Liver (tissue), 9 donors: ENCODE data around the gene CHD5. TPM values are rescaled to one million over a fixed set of nuclear protein-coding genes. Genes with fewer than 3 reads are reported as not detected.

Experiments used
- DNase-seq: peaks from one replicate; pipeline ENCODE4 v3.0.0-alpha.2; 2017; ENCODE audit warnings: low spot score
- H3K27ac ChIP-seq, 2 donors: one replicate each; pipeline ENCODE4 v1.7.0; 2013; ENCODE audit warnings: inconsistent platforms in 2 of 2, low read length in 2 of 2, control low read depth in 1 of 2, low read depth in 1 of 2, mild to moderate bottlenecking in 1 of 2
- H3K27me3 ChIP-seq, 4 donors: one replicate each; pipeline versions ENCODE4 v1.6.1 to v1.7.0; 2013; ENCODE audit warnings: low read length in 3 of 4, inconsistent platforms in 1 of 4, mild to moderate bottlenecking in 1 of 4, moderate library complexity in 1 of 4; ENCODE audit not compliant: control insufficient read depth in 4 of 4, insufficient read depth in 4 of 4
- H3K36me3 ChIP-seq, 4 donors: one replicate each; pipeline versions ENCODE4 v1.6.1 to v1.7.0; 2013; ENCODE audit warnings: low read length in 3 of 4, mild to moderate bottlenecking in 3 of 4, low read depth in 1 of 4, moderate library complexity in 1 of 4; ENCODE audit not compliant: control insufficient read depth in 4 of 4, insufficient read depth in 3 of 4
- H3K4me1 ChIP-seq, 4 donors: one replicate each; pipeline versions ENCODE4 v1.6.1 to v1.7.0; 2013; ENCODE audit warnings: low read length in 3 of 4, mild to moderate bottlenecking in 3 of 4, moderate library complexity in 1 of 4; ENCODE audit not compliant: control insufficient read depth in 4 of 4, insufficient read depth in 4 of 4
- H3K4me3 ChIP-seq, 3 donors: one replicate each; pipeline versions ENCODE4 v1.6.1 to v1.7.0; 2013; ENCODE audit warnings: low read length in 3 of 3, control low read depth in 1 of 3, low read depth in 1 of 3, mild to moderate bottlenecking in 1 of 3
- H3K9ac ChIP-seq, 2 donors: one replicate each; pipeline ENCODE4 v1.7.0; 2013; ENCODE audit warnings: low read length in 2 of 2, mild to moderate bottlenecking in 2 of 2, moderate library complexity in 2 of 2, control low read depth in 1 of 2, low read depth in 1 of 2
- H3K9me3 ChIP-seq, 4 donors: one replicate each; pipeline versions ENCODE4 v1.6.1 to v1.7.0; 2013; ENCODE audit warnings: low read length in 3 of 4; ENCODE audit not compliant: control insufficient read depth in 4 of 4
- EGR1 ChIP-seq, 2 donors: IDR thresholded peaks; 2 replicates each; pipeline ENCODE4 v1.6.1; 2016 to 2018; ENCODE audit warnings: antibody characterized with exemption in 2 of 2, low read depth in 2 of 2
- FOXA1 ChIP-seq: IDR thresholded peaks from 2 replicates; pipeline ENCODE4 v1.6.1; 2016; ENCODE audit warnings: antibody characterized with exemption
- FOXA2 ChIP-seq: IDR thresholded peaks from 2 replicates; pipeline ENCODE4 v1.6.1; 2016; ENCODE audit warnings: antibody characterized with exemption
- GABPA ChIP-seq, 2 donors: IDR thresholded peaks in 1 of 2; conservative IDR thresholded peaks in 1 of 2; 2 replicates each; pipeline ENCODE4 v1.6.1; 2016; ENCODE audit warnings: antibody characterized with exemption in 2 of 2, mild to moderate bottlenecking in 1 of 2, moderate library complexity in 1 of 2
- HNF4A ChIP-seq, 2 donors: conservative IDR thresholded peaks; 2 replicates each; pipeline ENCODE4 v1.6.1; 2016; ENCODE audit warnings: antibody characterized with exemption in 2 of 2, mild to moderate bottlenecking in 2 of 2
- HNF4G ChIP-seq: IDR thresholded peaks from 2 replicates; pipeline ENCODE4 v1.6.1; 2016; ENCODE audit warnings: antibody characterized with exemption
- JUND ChIP-seq, 2 donors: IDR thresholded peaks; 2 replicates each; pipeline ENCODE4 v1.6.1; 2016; ENCODE audit warnings: antibody characterized with exemption in 2 of 2
- NR2F2 ChIP-seq: IDR thresholded peaks from 2 replicates; pipeline ENCODE4 v1.6.1; 2016; ENCODE audit warnings: antibody characterized with exemption
- RAD21 ChIP-seq, 2 donors: IDR thresholded peaks; 2 replicates each; pipeline ENCODE4 v1.6.1; 2016; ENCODE audit warnings: antibody characterized with exemption in 2 of 2, mild to moderate bottlenecking in 2 of 2
- SP1 ChIP-seq: IDR thresholded peaks from 2 replicates; pipeline ENCODE4 v1.6.1; 2018; ENCODE audit warnings: antibody characterized with exemption, mild to moderate bottlenecking
- TAF1 ChIP-seq: conservative IDR thresholded peaks from 2 replicates; pipeline ENCODE4 v1.6.1; 2016; ENCODE audit warnings: antibody characterized with exemption, mild to moderate bottlenecking
- YY1 ChIP-seq: IDR thresholded peaks from 2 replicates; pipeline ENCODE4 v1.6.1; 2016; ENCODE audit warnings: antibody characterized with exemption, mild to moderate bottlenecking
- WGBS: extraction: QIAGEN DNeasy Blood & Tissue Kit; methylation state at CpG from one replicate; pipeline ENCODE4 v1.1.7; 2013; 5-methylcytosine and 5-hydroxymethylcytosine counted together
- polyA plus RNA-seq, 2 donors: library from polyadenylated mRNA; stranded (reverse) in 1 of 2; unstranded in 1 of 2; fragments of 200-250 nt in 1 of 2; fragments of >200 nt in 1 of 2; fragmentation: Nextera tagmentation in 1 of 2; extraction: Ambion mirVana in 1 of 2; gene quantifications; one replicate each; pipeline versions ENCODE4 v1.2.1 to v1.2.3, GENCODE V29; 2013 to 2015
- total RNA-seq, 2 donors: library from RNA; depleted of rRNA; stranded (reverse); fragments of >200 nt; gene quantifications; one replicate each; pipeline ENCODE4 v1.2.3, GENCODE V29; 2014
- TF ChIP-seq, protein P1 (sequence below): IDR thresholded peaks from 2 replicates; pipeline ENCODE4 v1.6.1; 2016; ENCODE audit warnings: antibody characterized with exemption
- TF ChIP-seq, protein P2 (sequence below): fragments of 150-350 bp; IDR thresholded peaks from 2 replicates; pipeline ENCODE4 v1.5.1; 2017; ENCODE audit warnings: improper control_type of control experiment, low read depth, low read length; ENCODE audit not compliant: missing input control
- TF ChIP-seq, protein P3 (sequence below): IDR thresholded peaks from 2 replicates; pipeline ENCODE4 v1.6.1; 2016; ENCODE audit warnings: antibody characterized with exemption, mild to moderate bottlenecking
- TF ChIP-seq, protein P4 (sequence below): IDR thresholded peaks from 2 replicates; pipeline ENCODE4 v1.6.1; 2016; ENCODE audit warnings: antibody characterized with exemption
- donor health status: healthy.
- donor health status: healthy.
- donor health status: healthy.
- donor health status: healthy.
- donor health status: healthy.

Gene CHD5
- total and polyA plus RNA-seq, 4 donors: under 0.01 to 0.08 TPM; not detected in 2

DNA sequence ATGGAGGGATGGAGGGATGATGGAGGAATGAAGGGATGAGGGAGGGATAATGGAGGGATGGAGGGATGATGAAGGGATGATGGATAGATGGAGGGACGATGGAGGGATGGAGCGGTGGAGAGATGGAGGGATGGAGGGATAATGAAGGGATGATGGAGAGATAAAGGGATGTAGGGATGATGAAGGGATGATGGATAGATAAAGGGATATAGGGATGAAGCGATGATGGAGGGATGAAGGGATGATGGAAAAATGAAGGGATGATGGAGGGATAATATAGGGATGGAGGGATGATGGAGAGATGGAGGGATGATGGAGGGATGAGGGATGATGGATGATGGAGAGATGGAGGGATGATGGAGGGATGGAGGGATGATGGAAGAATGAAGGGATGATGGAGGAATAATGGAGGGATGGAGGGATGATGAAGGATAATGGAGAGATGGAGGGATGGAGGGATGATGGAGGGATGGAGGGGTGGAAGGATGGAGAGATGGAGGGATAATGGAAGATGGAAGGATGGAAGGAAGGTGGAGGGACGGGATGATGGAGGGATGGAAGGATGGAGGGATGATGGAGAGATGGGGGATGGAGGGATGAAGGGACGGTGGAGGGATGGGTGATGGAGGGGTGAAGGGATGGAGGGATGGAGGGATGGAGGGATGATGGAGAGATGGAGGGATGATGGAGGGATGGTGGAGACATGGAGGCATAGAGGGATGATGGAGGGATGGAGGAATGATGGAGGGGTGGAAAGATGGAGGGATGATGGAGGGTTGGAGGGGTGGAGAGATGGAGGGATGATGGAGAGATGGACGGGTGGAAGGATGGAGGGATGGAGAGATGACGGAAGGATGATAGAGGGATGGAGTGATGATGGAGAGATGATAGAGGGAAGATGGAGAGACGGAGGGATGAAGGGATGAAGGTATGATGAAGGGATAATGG lies 72.4 kb downstream of the CHD5 start:
- WGBS: 79% methylated on average over 8 of the region's 8 CpGs
- Histone ChIP-seq H3K27me3 (peaks cover 0 to 3% (median 0%) of the 10 kb centered on the region in 4 donors), H3K9me3 (no peaks in the 10 kb centered on the region), H3K4me3 (no peak overlapping the region), H3K36me3 (no peaks in the 10 kb centered on the region), H3K9ac (no peak overlapping the region), H3K4me1 (no peaks in the 10 kb centered on the region), H3K27ac (no peak overlapping the region)
- DNase-seq: no peak
- TF ChIP-seq FOXA1 (no peak), YY1 (no peak), HNF4G (no peak), NR2F2 (no peak), TAF1 (no peak), FOXA2 (no peak), GABPA (IDR thresholded peaks at IDR 0.05 in 1 of 2, conservative IDR thresholded peaks at IDR 0.05 in 1 of 2) (no peak), EGR1 (IDR thresholded peaks at IDR 0.05; ENCODE audit: low read depth in 2 of 2) (no peak), RAD21 (IDR thresholded peaks at IDR 0.05) (no peak), JUND (IDR thresholded peaks at IDR 0.05) (no peak), HNF4A (conservative IDR thresholded peaks at IDR 0.05) (no peak), SP1 (no peak)
- TF ChIP-seq, protein P1, sequence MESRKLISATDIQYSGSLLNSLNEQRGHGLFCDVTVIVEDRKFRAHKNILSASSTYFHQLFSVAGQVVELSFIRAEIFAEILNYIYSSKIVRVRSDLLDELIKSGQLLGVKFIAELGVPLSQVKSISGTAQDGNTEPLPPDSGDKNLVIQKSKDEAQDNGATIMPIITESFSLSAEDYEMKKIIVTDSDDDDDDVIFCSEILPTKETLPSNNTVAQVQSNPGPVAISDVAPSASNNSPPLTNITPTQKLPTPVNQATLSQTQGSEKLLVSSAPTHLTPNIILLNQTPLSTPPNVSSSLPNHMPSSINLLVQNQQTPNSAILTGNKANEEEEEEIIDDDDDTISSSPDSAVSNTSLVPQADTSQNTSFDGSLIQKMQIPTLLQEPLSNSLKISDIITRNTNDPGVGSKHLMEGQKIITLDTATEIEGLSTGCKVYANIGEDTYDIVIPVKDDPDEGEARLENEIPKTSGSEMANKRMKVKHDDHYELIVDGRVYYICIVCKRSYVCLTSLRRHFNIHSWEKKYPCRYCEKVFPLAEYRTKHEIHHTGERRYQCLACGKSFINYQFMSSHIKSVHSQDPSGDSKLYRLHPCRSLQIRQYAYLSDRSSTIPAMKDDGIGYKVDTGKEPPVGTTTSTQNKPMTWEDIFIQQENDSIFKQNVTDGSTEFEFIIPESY: no peak
- TF ChIP-seq, protein P2, sequence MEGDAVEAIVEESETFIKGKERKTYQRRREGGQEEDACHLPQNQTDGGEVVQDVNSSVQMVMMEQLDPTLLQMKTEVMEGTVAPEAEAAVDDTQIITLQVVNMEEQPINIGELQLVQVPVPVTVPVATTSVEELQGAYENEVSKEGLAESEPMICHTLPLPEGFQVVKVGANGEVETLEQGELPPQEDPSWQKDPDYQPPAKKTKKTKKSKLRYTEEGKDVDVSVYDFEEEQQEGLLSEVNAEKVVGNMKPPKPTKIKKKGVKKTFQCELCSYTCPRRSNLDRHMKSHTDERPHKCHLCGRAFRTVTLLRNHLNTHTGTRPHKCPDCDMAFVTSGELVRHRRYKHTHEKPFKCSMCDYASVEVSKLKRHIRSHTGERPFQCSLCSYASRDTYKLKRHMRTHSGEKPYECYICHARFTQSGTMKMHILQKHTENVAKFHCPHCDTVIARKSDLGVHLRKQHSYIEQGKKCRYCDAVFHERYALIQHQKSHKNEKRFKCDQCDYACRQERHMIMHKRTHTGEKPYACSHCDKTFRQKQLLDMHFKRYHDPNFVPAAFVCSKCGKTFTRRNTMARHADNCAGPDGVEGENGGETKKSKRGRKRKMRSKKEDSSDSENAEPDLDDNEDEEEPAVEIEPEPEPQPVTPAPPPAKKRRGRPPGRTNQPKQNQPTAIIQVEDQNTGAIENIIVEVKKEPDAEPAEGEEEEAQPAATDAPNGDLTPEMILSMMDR: no peak
- TF ChIP-seq, protein P3, sequence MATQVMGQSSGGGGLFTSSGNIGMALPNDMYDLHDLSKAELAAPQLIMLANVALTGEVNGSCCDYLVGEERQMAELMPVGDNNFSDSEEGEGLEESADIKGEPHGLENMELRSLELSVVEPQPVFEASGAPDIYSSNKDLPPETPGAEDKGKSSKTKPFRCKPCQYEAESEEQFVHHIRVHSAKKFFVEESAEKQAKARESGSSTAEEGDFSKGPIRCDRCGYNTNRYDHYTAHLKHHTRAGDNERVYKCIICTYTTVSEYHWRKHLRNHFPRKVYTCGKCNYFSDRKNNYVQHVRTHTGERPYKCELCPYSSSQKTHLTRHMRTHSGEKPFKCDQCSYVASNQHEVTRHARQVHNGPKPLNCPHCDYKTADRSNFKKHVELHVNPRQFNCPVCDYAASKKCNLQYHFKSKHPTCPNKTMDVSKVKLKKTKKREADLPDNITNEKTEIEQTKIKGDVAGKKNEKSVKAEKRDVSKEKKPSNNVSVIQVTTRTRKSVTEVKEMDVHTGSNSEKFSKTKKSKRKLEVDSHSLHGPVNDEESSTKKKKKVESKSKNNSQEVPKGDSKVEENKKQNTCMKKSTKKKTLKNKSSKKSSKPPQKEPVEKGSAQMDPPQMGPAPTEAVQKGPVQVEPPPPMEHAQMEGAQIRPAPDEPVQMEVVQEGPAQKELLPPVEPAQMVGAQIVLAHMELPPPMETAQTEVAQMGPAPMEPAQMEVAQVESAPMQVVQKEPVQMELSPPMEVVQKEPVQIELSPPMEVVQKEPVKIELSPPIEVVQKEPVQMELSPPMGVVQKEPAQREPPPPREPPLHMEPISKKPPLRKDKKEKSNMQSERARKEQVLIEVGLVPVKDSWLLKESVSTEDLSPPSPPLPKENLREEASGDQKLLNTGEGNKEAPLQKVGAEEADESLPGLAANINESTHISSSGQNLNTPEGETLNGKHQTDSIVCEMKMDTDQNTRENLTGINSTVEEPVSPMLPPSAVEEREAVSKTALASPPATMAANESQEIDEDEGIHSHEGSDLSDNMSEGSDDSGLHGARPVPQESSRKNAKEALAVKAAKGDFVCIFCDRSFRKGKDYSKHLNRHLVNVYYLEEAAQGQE: no peak
- TF ChIP-seq, protein P4, sequence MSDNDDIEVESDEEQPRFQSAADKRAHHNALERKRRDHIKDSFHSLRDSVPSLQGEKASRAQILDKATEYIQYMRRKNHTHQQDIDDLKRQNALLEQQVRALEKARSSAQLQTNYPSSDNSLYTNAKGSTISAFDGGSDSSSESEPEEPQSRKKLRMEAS: no peak
